Right hindlimb (tissue), 1 donor: Measurements from ENCODE around the gene PCDHGA8.
"Not testable (repeated sequence)": the region's sequence is repeated elsewhere in the genome, so short reads cannot be mapped to it uniquely, and the experiment has no call there.

Experiments
- DNase-seq: peaks from one replicate; pipeline ENCODE4 v3.0.0-alpha.2; 2018

PCDHGA8 gene

DNA sequence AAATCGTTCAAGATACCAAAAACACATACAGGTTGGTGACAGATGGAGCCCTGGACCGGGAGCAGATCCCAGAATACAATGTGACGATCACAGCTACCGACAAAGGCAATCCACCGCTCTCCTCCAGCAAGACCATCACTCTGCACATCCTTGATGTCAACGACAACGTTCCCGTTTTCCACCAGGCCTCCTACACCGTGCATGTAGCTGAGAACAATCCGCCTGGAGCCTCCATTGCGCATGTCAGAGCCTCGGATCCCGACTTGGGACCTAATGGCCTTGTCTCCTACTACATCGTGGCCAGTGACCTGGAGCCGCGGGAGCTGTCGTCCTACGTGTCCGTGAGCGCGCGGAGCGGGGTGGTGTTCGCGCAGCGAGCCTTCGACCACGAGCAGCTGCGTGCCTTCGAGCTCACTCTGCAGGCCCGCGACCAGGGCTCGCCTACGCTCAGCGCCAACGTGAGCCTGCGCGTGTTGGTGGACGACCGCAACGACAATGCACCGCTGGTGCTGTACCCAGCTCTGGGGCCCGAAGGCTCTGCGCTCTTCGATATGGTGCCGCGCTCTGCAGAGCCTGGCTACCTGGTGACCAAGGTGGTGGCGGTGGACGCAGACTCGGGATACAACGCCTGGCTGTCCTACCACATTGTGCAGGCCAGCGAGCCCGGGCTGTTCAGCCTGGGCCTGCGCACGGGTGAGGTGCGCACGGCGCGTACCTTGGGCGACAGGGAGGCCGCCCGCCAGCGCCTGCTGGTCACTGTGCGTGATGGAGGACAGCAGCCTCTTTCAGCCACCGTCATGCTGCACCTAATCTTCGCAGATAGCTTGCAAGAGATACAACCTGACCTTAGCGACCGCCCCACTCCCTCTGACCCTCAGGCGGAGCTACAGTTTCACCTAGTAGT, 20.6 kb upstream of the PCDHGA8 start:
- no peak for DNase-seq

DNA sequence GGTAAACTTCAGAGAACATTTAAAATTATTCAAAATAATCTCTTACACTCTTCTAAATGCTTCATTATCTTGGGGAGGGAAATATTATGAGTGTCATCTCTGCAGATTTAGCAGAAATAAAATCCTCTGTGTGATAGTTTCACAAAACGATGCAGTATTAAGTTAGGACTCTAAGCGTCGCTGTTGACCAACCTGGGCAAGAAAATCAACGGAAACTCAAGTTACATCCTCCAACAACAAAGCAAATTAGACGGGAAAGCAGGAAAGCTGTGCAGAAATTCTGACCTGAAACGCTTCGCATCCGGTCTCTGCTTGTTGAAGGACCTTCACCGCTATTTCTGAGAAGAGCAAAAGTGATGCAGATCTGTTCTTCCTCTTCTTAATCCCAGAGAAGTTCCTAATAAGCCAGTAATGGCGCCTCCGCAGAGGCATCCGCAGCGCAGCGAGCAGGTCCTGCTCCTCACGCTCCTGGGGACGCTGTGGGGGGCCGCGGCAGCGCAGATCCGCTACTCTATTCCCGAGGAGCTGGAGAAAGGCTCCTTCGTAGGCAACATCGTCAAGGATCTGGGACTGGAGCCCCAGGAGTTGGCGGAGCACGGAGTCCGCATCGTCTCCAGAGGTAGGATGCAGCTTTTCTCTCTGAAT, 18.6 kb upstream of the PCDHGA8 start, which contains the start of gene PCDHGA6:
TSS of gene PCDHGA6 (plus strand) at position 219 of the 645 bp plus-strand sequence. CDS start at position 412, 193 bp downstream.
- DNase-seq = no peak

DNA sequence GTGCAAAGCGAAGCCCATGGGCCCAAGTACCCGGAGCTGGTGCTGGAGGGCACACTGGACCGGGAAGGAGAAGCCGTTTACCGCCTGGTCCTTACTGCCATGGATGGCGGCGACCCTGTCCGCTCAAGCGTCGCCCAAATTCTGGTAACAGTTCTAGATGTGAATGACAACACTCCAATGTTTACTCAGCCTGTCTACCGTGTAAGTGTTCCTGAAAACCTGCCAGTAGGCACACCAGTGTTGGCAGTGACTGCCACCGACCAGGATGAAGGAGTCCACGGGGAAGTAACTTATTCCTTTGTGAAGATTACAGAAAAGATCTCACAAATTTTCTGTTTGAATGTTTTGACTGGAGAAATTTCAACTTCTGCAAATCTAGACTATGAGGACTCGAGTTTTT, 17.8 kb upstream of the PCDHGA8 start:
- DNase-seq = no peak

DNA sequence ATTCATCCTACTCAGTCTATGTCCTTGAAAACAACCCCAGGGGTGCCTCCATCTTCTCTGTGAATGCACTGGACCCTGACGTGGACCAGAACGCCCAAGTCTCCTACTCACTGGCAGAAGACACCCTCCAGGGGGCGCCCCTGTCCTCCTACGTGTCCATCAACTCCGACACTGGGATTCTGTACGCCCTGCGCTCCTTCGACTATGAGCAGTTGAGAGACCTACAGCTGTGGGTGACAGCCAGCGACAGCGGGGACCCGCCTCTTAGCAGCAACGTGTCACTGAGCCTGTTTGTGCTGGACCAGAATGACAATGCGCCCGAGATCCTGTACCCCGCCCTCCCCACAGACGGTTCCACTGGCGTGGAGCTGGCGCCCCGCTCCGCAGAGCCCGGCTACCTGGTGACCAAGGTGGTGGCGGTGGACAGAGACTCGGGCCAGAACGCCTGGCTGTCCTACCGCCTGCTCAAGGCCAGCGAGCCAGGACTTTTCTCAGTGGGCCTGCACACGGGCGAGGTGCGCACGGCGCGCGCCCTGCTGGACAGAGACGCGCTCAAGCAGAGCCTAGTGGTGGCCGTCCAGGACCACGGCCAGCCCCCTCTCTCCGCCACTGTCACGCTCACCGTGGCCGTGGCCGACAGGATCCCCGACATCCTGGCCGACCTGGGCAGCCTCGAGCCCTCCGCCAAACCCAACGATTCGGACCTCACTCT, 16.8 kb upstream of the PCDHGA8 start:
- not testable (repeated sequence) for DNase-seq

DNA sequence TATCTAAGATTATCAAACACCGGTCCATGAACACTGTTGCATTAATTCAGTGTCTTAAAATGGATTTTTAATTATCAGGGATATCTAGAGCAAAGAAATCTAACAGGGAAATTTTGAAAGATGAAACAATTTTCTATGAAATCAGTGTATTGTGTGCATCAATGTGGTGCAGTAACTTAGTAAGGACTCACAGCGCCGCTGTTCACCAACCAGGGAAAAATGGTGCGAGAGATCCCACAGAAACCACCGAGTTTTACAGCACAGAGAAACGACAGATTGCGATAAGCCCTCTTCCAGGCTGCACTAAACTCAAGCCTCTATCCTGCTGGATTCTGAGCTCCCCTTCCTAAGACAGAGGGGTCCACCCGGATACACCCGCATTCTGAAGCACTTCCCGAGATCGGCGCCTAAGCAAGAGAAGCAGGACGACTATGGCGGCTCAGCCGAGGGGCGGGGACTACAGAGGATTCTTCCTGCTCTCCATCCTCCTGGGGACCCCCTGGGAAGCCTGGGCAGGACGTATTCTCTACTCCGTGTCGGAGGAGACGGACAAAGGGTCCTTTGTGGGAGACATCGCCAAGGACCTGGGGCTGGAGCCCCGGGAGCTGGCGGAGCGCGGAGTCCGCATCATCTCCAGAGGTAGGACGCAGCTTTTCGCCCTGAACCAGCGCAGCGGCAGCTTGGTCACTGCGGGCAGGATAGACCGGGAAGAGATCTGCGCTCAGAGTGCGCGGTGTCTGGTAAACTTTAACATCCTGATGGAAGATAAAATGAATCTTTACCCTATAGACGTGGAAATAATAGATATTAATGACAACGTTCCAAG, 9.8 kb upstream of the PCDHGA8 start, which contains the start of gene PCDHGA7:
TSS of gene PCDHGA7 (plus strand) at position 274 of the 826 bp plus-strand sequence. CDS start at position 432, 158 bp downstream.
- no peak for DNase-seq

DNA sequence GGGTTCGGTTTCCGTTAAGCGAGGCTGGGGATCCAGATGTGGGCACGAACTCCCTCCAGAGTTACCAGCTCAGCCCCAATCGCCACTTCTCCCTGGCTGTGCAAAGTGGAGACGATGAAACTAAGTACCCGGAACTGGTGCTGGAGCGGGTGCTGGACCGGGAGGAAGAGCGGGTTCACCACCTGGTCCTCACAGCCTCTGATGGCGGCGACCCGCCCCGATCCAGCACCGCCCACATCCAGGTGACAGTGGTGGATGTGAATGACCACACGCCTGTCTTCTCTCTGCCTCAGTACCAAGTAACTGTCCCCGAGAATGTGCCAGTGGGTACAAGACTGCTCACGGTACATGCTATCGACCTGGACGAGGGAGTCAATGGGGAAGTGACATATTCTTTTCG, 9.1 kb upstream of the PCDHGA8 start:
- DNase-seq = no peak

DNA sequence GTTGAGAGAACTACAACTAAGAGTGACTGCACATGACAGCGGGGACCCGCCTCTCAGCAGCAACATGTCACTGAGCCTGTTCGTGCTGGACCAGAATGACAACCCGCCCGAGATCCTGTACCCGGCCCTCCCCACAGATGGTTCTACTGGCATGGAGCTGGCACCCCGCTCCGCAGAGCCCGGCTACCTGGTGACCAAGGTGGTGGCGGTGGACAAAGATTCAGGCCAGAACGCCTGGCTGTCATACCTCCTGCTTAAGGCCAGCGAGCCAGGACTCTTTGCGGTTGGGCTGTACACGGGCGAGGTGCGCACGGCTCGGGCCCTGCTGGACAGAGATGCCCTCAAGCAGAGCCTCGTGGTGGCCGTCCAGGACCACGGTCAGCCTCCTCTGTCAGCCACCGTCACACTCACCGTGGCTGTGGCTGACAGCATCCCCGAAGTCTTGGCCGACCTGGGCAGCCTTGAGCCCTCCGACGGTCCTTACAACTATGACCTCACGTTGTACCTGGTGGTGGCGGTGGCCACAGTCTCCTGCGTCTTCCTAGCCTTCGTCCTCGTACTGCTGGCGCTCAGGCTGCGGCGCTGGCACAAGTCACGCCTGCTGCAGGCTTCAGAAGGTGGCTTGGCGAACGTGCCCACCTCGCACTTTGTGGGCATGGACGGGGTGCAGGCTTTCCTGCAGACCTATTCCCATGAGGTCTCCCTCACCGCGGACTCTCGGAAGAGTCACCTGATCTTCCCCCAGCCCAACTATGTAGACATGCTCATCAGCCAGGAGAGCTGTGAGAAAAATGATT, 7.8 kb upstream of the PCDHGA8 start:
- no peak for DNase-seq

DNA sequence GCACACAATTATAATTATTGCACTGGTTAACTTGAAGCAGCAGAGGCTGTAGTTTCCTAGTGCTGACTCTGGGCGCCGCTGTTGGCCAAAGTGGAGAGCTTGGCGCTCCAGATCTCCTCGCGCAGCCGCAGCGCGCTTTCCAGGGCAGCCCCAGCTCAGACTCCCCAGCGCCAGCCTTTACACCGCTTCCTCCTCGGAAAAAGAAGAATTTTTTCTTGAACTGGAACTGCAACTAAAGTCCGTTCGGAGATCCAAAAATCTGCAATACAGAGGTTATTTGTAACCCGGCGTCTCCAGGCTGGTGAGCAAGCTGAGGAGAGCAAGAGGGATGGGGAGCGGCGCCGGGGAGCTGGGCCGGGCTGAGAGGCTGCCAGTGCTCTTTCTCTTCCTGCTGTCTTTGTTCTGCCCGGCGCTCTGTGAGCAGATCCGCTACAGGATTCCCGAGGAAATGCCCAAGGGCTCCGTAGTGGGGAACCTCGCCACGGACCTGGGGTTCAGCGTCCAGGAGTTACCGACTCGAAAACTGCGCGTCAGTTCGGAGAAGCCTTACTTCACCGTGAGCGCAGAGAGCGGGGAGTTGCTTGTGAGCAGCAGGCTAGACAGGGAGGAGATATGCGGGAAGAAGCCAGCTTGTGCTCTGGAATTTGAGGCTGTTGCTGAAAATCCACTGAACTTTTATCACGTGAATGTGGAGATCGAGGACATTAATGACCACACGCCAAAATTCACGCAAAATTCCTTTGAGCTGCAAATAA, 4.7 kb upstream of the PCDHGA8 start, which contains the start of gene PCDHGB4:
TSS of gene PCDHGB4 (plus strand) at position 142 of the 755 bp plus-strand sequence. CDS start at position 329, 187 bp downstream.
- not testable (repeated sequence) for DNase-seq

DNA sequence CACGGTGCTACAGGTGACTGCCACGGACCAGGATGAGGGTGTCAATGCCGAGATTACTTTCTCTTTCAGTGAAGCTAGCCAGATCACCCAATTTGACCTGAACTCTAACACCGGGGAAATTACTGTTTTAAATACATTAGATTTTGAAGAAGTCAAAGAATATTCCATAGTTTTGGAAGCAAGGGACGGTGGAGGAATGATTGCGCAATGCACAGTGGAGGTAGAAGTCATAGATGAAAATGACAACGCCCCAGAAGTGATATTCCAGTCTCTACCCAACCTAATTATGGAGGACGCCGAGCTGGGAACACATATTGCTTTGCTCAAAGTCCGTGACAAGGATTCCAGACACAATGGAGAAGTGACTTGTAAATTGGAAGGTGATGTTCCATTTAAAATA, 3.8 kb upstream of the PCDHGA8 start:
- no peak for DNase-seq

DNA sequence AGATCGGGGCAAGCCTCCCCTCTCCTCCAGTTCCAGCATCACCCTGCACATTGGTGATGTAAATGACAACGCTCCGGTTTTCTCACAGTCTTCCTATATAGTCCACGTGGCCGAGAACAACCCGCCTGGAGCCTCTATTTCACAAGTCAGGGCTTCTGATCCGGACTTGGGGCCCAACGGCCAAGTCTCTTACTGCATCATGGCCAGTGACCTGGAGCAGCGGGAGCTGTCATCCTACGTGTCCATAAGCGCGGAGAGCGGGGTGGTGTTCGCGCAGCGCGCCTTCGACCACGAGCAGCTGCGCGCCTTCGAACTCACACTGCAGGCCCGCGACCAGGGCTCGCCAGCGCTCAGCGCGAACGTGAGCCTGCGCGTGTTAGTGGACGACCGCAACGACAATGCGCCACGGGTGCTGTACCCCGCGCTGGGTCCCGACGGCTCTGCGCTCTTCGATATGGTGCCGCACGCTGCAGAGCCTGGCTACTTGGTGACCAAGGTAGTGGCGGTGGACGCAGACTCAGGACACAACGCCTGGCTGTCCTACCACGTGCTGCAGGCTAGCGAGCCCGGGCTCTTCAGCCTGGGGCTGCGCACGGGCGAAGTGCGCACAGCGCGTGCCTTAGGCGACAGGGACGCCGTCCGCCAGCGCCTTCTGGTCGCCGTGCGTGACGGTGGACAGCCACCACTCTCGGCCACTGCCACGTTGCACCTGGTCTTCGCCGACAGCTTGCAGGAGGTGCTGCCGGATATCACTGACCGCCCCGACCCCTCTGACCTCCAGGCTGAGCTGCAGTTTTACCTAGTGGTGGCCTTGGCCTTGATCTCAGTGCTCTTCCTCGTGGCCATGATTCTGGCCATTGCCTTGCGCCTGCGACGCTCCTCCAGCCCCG, 3.0 kb upstream of the PCDHGA8 start:
- DNase-seq = no peak

DNA sequence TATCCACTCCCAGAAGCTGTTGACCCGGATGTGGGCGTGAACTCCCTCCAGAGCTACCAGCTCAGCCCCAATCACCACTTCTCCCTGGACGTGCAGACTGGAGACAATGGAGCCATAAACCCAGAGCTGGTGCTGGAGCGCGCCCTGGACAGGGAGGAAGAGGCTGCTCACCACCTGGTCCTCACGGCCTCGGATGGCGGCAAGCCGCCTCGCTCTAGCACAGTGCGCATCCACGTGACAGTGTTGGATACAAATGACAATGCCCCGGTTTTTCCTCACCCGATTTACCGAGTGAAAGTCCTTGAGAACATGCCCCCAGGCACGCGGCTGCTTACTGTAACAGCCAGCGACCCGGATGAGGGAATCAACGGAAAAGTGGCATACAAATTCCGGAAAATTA, 834 bp downstream of the PCDHGA8 start:
- no peak for DNase-seq

DNA sequence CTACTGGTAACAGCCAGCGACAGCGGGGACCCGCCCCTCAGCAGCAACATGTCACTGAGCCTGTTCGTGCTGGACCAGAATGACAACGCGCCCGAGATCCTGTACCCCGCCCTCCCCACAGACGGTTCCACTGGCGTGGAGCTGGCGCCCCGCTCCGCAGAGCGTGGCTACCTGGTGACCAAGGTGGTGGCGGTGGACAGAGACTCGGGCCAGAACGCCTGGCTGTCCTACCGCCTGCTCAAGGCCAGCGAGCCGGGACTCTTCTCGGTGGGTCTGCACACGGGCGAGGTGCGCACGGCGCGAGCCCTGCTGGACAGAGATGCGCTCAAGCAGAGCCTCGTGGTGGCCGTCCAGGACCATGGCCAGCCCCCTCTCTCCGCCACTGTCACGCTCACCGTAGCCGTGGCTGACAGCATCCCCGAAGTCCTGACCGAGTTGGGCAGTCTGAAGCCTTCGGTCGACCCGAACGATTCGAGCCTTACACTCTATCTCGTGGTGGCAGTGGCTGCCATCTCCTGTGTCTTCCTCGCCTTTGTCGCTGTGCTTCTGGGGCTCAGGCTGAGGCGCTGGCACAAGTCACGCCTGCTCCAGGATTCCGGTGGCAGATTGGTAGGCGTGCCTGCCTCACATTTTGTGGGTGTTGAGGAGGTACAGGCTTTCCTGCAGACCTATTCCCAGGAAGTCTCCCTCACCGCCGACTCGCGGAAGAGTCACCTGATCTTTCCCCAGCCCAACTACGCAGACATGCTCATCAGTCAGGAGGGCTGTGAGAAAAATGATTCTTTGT, 2.2 kb downstream of the PCDHGA8 start:
- not testable (repeated sequence) for DNase-seq

DNA sequence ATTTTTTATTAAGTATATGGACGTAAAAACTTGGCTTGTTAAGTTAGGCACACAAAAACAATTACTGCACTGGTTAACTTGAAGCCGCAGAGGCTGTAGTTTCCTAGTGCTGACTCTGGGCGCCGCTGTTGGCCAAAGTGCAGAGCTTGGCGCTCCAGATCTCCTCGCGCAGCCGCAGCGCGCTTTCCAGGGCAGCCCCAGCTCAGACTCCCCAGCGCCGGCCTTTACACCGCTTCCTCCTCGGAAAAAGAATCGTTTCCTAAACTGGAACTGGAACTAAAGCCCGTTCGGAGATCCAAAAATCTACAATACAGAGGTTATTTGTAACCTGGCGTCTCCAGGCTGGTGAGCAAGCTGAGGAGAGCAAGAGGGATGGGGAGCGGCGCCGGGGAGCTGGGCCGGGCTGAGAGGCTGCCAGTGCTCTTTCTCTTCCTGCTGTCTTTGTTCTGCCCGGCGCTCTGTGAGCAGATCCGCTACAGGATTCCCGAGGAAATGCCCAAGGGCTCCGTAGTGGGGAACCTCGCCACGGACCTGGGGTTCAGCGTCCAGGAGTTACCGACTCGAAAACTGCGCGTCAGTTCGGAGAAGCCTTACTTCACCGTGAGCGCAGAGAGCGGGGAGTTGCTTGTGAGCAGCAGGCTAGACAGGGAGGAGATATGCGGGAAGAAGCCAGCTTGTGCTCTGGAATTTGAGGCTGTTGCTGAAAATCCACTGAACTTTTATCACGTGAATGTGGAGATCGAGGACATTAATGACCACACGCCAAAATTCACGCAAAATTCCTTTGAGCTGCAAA, 5.5 kb downstream of the PCDHGA8 start, which contains the start of gene PCDHGB5:
TSS of gene PCDHGB5 (plus strand) at position 192 of the 796 bp plus-strand sequence. CDS start at position 373, 181 bp downstream.
- DNase-seq = not testable (repeated sequence)

DNA sequence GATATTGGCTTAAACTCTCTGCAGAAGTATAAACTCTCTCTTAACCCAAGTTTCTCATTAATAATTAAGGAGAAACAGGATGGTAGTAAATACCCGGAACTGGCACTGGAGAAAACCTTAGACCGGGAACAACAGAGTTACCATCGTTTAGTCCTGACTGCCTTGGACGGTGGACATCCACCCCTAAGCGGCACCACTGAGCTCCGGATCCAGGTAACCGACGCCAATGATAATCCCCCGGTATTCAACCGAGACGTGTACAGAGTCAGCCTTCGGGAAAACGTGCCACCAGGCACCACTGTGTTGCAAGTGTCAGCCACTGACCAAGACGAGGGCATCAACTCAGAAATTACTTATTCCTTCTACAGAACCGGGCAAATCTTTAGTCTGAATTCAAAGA, 6.2 kb downstream of the PCDHGA8 start:
- DNase-seq = no peak

DNA sequence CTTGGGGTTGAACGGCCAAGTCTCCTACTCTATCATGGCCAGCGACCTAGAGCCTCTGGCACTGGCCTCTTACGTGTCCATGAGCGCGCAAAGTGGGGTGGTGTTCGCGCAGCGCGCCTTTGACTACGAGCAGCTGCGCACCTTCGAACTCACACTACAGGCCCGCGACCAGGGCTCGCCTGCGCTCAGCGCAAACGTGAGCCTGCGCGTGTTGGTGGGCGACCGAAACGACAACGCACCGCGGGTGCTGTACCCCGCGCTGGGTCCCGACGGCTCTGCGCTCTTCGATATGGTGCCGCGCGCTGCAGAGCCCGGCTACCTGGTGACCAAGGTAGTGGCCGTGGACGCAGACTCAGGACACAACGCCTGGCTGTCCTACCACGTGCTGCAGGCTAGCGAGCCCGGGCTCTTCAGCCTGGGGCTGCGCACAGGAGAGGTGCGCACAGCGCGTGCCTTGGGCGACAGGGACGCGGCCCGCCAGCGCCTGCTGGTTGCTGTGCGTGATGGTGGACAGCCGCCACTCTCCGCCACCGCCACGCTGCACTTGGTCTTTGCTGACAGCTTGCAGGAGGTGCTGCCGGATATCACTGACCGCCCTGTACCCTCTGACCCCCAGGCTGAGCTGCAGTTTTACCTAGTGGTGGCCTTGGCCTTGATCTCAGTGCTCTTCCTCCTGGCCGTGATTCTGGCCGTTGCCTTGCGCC, 7.3 kb downstream of the PCDHGA8 start:
- DNase-seq = no peak

DNA sequence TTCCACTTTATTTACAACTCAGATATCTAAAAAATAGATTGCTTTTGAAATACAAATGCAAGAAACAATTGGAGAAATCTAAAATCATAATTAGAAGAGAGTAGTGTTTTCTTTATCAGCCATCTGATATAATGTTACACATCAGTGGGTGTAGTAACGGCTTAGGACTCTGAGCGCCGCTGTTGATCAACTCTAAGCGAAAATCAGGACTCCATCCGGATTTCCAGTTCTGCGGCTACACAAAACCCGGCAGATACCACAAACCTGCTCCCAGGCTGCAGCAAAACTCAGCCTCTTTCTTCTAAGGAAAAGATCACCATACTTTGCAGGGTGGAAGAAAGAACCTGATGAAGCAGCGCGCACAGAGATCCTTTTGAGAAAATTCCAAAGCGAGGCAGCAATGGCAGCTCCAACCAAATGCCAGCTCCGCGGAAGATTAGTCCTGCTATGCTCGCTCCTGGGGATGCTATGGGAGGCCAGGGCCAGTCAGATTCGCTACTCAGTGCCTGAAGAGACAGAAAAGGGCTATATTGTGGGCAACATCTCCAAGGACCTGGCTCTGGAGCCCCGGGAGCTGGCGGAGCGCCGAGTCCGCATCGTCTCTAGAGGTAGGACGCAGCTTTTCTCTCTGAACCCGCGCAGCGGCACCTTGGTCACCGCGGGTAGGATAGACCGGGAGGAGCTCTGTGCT, 10.3 kb downstream of the PCDHGA8 start, which contains the start of gene PCDHGA9:
TSS of gene PCDHGA9 (plus strand) at position 226 of the 691 bp plus-strand sequence. CDS start at position 401, 175 bp downstream.
- peak; percentile 34 for DNase-seq
